ENCODE measurements around the gene OSBPL5.

- TF ChIP-seq CTCF (IDR thresholded peaks at IDR 0.05): no peak
- no peak for TF ChIP-seq POLR2A (IDR thresholded peaks at IDR 0.05; ENCODE audit: low read depth)
- no peak for TF ChIP-seq POLR2AphosphoS5 (IDR thresholded peaks at IDR 0.05)
These were observed 62.0 kb downstream of the OSBPL5 start for GRCh38 chr11:3103076-3103475.
